GM21619 (cell line): ENCODE data around the gene FOXC1.

Experiments
- ATAC-seq: cut with Tn5 transposase; IDR thresholded peaks from one replicate; pipeline ENCODE4 v1.9.1; 2021; ENCODE audit not compliant: unreplicated experiment

FOXC1 gene

DNA sequence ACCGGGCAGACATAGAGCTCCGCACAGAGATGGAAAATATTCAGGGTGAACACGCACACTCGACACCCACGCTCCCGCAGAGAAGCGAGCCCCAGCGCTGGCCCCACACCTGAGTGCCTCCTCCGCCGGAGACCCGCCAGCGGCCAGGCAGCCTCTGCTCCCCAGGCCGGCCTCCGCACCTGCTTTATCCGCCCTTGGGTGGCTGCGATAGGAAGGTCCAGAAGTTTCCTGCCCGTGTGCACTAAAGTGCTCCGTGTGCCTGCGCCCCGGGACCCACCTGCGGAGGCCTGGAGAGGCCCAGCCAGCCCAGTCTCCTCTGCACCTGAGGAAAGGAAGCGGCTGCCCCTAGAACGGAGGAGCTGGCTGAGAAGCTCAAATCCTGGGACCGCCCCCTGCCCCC is 10.8 kb upstream of the FOXC1 start:
- no peak for ATAC-seq

GRCh38 chr6:1599469-1599868 is 10.2 kb upstream of the FOXC1 start:
- no peak for ATAC-seq

GRCh38 chr6:1600063-1600763 is 9.5 kb upstream of the FOXC1 start:
- no peak for ATAC-seq

GRCh38 chr6:1600764-1601157 is 9.0 kb upstream of the FOXC1 start:
- no peak for ATAC-seq

DNA sequence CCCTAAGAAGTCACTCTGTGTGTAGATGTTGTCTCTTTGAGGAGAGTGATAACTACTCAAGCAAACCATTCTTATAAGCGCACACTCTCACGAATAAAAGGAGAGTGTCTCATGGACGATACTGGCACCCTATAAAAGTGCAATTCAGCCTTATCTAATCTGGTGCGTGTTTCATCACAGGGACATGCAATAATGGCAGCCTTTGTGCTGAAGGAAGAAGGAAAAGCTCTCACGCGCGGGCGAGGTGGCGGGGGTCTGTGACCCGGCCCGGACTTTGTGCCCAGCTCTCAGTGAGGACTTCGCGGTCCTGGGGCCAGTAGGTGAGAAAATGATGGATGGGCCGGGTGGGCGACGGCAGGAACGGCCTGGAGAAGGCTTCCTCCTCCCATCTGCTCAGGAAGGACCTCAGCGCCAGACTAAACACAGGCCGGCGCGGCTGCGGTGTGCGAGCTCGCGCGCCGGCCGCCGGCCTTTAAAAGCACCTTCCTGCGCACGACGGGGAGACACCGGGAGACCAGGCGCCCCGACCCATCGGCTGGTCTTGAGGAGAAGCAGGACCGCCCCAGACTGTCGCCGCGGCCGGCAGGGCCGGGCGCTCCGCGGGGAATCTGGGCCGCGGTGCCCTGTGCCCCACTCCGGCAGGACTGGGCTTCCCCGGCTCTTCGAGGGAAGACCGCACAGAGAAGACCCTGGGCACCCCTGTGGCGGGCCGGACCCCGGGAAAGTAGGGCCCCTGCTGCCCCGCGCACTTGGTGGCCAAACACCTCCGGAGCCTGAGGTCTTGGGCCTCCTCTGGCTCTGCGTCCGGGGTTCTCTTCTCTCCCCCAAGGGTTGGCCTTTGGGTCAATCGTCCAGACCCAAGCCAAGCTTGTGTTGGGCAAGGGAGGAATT is 8.3 kb upstream of the FOXC1 start:
- no peak for ATAC-seq

GRCh38 chr6:1602049-1602713 is 7.5 kb upstream of the FOXC1 start:
- no peak for ATAC-seq

- ATAC-seq: no peak
Observed at GRCh38 chr6:1603708-1604107, 6.0 kb upstream of the FOXC1 start.

- ATAC-seq: peak; percentile 71
Observed at GRCh38 chr6:1604158-1605003, 5.3 kb upstream of the FOXC1 start.

DNA sequence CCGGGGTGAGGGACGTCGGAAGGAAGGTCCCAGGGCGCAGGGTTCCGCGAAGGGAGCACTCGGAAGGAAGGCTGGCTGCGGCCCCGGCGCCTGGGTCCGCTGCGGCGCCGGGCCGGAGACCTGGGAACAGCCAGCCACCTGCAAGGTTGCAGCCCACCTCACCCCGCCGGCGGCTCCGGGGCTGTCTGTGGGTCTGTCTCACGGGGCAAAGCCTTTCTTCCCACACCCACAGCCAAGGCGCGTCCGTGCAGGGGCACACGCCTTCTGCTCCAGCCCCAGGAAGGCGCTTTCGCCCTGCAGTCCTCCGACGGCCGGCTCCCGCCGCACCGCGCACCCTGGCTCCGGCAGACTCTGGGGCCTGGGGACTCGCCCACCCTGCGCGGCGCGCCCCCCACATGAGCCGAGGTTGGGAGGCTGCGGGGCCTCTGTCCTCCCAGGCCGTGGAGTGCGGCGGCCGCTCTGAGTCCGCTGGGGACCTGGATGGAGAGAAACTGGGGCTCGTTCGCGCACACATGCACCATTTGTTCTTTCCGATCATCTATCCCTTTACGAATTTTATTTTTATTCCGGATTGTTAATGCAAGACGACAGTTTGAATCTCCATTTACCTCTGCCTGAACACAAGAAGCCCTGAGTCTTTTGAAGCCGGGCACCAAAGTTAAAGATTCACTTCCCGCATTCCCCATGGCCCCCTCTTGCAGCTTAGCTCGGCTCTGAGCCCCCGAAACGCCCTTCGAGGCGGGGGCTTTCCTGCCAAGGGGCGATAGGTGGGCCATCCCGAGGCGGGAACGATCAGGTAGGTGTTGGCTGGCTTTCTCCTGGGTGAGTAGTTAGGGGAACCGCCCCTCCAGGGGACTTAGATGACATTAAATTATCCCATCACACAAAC is 4.5 kb upstream of the FOXC1 start:
- no peak for ATAC-seq

- no peak for ATAC-seq
Observed at GRCh38 chr6:1605893-1606779, 3.6 kb upstream of the FOXC1 start.

- no peak for ATAC-seq
Observed at GRCh38 chr6:1606780-1607515, 2.8 kb upstream of the FOXC1 start.

DNA sequence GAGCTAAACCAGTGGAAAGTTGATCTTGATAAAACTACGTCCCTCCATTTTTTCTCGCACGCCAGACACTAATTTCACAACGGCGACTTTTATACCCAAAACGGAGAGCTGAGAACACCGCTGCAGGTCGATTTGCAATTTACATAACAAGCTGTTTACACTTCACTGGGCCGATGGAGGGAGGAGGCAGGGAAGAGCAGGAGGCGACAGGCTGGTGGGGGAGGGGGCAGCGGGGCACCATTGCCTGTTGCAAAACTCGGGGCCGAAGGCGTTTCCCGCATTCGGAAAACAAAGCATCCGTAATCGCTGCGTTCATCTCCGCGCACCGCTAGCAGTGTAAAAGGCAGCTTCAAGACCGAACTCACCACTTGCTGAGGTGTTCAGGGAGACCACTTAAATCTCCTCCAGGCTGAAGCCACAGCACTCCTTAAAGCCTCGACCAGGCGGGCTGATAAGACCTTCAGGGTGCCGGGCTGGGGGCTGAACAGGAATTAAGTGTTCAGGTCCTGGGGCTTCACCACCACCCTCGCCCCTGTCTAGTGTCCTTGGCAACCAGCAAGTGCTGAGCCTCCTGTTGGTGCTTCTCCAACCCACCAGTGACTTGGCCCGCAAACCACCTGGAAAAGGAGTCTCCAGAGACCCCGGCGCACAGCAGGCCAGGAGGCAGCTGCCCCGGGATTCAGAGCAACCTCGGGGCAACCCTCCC is 2.0 kb upstream of the FOXC1 start:
- ATAC-seq: no peak

DNA sequence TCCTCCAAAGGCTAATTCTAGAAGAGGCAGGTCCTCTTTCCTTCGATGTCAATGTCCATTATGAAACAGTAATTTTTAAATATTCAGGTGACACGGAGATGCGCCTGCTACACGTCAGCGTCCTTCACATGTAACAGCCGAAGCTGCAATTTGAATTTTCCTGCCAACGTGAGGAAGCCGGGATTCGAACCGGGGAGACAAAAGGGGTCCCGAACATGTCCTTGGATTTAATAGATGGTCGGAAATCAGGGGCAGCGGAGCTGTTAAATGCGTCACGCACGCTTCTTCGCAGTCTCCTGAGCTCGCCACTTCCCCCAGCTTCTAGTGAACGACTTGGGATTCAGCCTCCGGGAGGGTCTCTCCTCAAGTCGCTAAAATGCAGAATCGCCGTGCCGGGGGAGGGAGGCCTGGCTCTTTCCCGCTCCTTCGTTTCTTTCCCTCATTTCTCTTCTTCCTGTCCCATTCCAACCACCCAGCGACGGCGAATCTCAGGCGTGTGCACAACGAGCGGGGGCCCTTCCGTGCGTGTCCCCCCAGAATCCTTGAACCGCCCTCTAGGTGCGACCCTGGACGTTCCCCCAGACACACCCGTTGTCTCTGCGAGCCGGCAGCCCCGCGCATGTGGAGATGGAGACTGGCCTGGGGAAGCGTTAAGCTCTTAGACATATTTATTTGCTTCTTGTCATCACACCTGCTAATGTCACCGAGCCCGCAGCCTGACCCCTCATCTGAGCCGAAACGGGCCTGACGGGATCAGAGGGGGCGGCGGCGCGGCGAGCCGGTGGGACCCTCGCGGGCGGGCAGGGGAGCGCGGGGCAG is 1.3 kb upstream of the FOXC1 start:
- no peak for ATAC-seq

DNA sequence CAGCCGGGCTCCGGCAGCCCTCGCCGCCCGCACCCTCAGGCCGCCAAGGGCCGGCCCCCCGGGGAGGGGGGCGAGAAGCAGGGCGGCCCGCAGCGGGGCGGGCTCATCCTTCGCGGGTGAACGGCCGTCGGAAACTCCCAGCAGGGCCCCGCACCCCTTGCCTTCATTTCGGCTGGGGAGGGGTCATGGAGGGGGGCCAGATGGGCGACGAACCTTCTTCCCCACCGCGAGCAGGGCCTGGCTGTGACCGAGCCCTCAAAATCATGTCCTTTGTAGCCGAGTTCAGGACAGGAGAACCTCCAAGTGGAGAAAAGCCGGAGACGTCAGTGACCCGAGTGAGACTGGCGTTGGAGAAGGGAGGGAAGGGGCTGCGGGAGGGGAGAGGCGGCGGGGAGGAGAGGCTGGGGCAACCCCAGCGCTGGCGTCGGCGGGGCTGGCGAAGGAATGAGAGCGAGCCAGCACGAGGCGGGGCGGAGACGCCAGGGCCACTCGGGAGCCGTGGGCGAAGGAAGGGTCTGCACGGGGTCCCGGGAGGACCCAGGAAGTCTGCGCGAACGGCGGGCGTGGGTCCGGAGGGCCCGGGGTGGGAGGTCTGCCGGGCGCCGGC is 571 bp upstream of the FOXC1 start:
- ATAC-seq: no peak

GRCh38 chr6:1610497-1611321 is 994 bp downstream of the FOXC1 start:
- peak; percentile 5 for ATAC-seq

DNA sequence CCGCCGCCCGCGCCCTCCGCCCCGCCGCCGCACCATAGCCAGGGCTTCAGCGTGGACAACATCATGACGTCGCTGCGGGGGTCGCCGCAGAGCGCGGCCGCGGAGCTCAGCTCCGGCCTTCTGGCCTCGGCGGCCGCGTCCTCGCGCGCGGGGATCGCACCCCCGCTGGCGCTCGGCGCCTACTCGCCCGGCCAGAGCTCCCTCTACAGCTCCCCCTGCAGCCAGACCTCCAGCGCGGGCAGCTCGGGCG is 1.5 kb downstream of the FOXC1 start:
- ATAC-seq: no peak
